ENCODE measurements around the gene SMIM44.

DNA sequence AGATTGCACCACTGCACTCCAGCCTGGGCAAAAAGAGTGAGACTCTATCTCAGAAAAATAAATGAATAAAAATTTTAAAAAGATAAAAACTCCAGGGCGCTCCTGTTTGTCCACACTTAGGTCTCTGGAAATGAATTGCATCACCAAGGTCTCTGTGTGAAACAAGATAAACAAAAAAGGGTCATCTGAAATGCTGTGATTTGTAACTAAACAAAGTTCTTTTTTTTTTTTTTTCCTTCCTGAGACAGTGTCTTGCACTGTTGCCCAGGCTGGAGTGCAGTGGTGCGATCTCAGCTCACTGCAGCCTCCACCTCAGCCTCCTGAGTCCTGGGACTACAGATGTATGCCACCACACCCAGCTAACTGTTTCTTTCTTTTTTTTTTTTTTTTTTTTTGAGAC lies 34.4 kb upstream of the SMIM44 start:
- TF ChIP-seq, protein P1, sequence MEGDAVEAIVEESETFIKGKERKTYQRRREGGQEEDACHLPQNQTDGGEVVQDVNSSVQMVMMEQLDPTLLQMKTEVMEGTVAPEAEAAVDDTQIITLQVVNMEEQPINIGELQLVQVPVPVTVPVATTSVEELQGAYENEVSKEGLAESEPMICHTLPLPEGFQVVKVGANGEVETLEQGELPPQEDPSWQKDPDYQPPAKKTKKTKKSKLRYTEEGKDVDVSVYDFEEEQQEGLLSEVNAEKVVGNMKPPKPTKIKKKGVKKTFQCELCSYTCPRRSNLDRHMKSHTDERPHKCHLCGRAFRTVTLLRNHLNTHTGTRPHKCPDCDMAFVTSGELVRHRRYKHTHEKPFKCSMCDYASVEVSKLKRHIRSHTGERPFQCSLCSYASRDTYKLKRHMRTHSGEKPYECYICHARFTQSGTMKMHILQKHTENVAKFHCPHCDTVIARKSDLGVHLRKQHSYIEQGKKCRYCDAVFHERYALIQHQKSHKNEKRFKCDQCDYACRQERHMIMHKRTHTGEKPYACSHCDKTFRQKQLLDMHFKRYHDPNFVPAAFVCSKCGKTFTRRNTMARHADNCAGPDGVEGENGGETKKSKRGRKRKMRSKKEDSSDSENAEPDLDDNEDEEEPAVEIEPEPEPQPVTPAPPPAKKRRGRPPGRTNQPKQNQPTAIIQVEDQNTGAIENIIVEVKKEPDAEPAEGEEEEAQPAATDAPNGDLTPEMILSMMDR (IDR thresholded peaks at IDR 0.05; ENCODE audit: insufficient read depth, low read length, poor library complexity, severe bottlenecking): no peak
- no peak for TF ChIP-seq EZH2phosphoT487 (conservative IDR thresholded peaks at IDR 0.05; ENCODE audit: low read length)
